HEK293 (cell line): Measurements from ENCODE around the gene MGAT4D.

Source experiments
- CTCF ChIP-seq: fragments of 450-650 bp; formaldehyde crosslinking; IDR thresholded peaks from 2 replicates; pipeline ENCODE4 v1.5.1; 2016; ENCODE audit warnings: missing biosample characterization, missing genetic modification characterization
- ELK4 ChIP-seq: IDR thresholded peaks from 2 replicates; pipeline ENCODE4 v1.6.1; 2011; ENCODE audit warnings: mild to moderate bottlenecking, low read depth, low read length, borderline replicate concordance
- INSM2 ChIP-seq: fragments of 450-650 bp; formaldehyde crosslinking; IDR thresholded peaks from 2 replicates; pipeline ENCODE4 v1.5.1; 2016; ENCODE audit warnings: missing biosample characterization, missing genetic modification characterization
- KLF7 ChIP-seq: fragments of 450-650 bp; formaldehyde crosslinking; IDR thresholded peaks from 2 replicates; pipeline ENCODE4 v1.5.1; 2016; ENCODE audit warnings: missing biosample characterization, missing genetic modification characterization, borderline replicate concordance
- ZBTB1 ChIP-seq: fragments of 450-650 bp; formaldehyde crosslinking; IDR thresholded peaks from 2 replicates; pipeline ENCODE4 v1.5.1; 2016; ENCODE audit warnings: missing biosample characterization, missing genetic modification characterization
- ZBTB48 ChIP-seq: fragments of 450-650 bp; formaldehyde crosslinking; IDR thresholded peaks from 2 replicates; pipeline ENCODE4 v1.5.1; 2016; ENCODE audit warnings: missing biosample characterization, missing genetic modification characterization
- ZNF2 ChIP-seq: fragments of 450-650 bp; formaldehyde crosslinking; IDR thresholded peaks from 2 replicates; pipeline ENCODE4 v1.5.1; 2016; ENCODE audit warnings: missing biosample characterization, missing genetic modification characterization
- ZNF280D ChIP-seq: fragments of 450-650 bp; formaldehyde crosslinking; IDR thresholded peaks from 2 replicates; pipeline ENCODE4 v1.5.1; 2016; ENCODE audit warnings: missing biosample characterization, missing genetic modification characterization
- ZNF704 ChIP-seq: fragments of 450-650 bp; formaldehyde crosslinking; IDR thresholded peaks from 2 replicates; pipeline ENCODE4 v1.5.1; 2016; ENCODE audit warnings: missing biosample characterization, missing genetic modification characterization
- ZSCAN30 ChIP-seq: fragments of 450-650 bp; IDR thresholded peaks from 2 replicates; pipeline ENCODE4 v1.5.1; 2018; ENCODE audit warnings: missing biosample characterization, mild to moderate bottlenecking, missing genetic modification characterization, moderate library complexity

- TF ChIP-seq ZSCAN30 (tag by site-specific recombination) (no peak), ZBTB48 (no peak), ZNF2 (tag by site-specific recombination) (no peak), CTCF (no peak), KLF7 (tag by site-specific recombination) (no peak), ZNF704 (no peak), INSM2 (tag by site-specific recombination) (no peak), ZBTB1 (tag by site-specific recombination) (no peak), ELK4 (no peak), ZNF280D (no peak)
Measured at GRCh38 chr4:140463182-140463581, 34.9 kb downstream of the MGAT4D start.
